GM10248 (cell line): ENCODE results near the gene MECR.

Experiments used
- CTCF ChIA-PET: fragments of 300-600 bp; sonication (Branson Sonifier 250); formaldehyde crosslinking; extraction: SDS; loops from one replicate; lab custom pipeline; 2021; ENCODE audit warnings: antibody characterized with exemption; lab: Yijun Ruan, JAX
- POLR2A ChIA-PET: fragments of 350-650 bp; sonication (Branson Sonifier 250); formaldehyde crosslinking; extraction: SDS; loops from one replicate; lab custom pipeline; 2020; ENCODE audit warnings: antibody characterized with exemption; lab: Yijun Ruan, JAX
- DNase-seq: peaks from one replicate; pipeline ENCODE4 v3.0.0; 2012; ENCODE audit errors: extremely low spot score
- TF ChIP-seq, protein P1 (sequence below): IDR thresholded peaks from 2 replicates; pipeline ENCODE4 v1.5.1; 2012; ENCODE audit warnings: mild to moderate bottlenecking, low read depth; ENCODE audit errors: extremely low read depth, missing control alignments, control extremely low read depth

Gene MECR

DNA sequence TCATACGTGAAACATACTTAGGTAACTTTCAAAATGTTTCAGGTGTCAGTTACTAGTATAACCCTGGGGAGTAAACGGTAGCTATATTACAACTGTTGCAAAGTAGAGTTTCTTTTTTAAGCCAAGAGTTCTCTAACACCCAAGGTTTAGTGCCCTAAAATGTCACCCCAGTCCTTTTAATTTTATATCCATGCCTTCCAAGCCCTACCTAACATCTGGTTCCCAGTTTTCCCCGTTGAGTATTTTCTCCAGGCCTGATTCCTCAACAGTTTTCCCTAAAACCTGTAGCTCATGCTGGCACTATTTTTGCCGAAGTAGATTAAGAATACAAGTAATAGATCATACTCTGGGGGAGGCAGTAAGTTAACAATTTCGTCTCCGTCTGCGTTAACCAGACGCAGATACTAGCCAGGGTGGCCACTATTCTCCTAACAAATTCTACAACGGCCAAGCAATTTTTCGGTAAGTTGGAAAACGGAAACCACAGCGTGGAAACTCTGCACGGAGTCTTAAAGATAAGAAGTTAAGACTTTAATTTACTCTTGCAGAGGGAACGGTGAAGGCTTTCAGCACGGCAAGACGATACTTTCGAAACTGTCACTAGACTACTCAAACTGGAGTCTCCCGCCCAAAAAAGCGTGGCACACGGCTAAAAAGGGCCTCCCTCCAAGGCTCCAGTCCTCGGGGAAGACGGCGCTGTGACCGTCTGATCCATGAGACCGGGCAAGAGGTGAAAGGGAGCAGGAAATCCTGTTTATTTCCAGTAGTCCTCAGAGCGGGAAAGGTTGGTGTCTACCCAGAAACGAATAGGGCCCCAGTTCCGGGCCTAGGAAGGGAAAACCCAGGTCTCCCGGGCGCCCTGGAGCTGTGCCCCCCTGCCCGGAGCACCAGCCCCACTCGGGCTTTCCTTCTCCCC, 50.0 kb downstream of the MECR start:
- DNase-seq: peak; percentile 28
- POLR2A ChIA-PET: interaction anchor here (0.6 to 1.6 kb wide), 4 partner anchors 9 to 1818 kb away, joined by 3 to 7 read pairs (median 4); no protein-coding TSS in a partner anchor
- TF ChIP-seq, protein P1, sequence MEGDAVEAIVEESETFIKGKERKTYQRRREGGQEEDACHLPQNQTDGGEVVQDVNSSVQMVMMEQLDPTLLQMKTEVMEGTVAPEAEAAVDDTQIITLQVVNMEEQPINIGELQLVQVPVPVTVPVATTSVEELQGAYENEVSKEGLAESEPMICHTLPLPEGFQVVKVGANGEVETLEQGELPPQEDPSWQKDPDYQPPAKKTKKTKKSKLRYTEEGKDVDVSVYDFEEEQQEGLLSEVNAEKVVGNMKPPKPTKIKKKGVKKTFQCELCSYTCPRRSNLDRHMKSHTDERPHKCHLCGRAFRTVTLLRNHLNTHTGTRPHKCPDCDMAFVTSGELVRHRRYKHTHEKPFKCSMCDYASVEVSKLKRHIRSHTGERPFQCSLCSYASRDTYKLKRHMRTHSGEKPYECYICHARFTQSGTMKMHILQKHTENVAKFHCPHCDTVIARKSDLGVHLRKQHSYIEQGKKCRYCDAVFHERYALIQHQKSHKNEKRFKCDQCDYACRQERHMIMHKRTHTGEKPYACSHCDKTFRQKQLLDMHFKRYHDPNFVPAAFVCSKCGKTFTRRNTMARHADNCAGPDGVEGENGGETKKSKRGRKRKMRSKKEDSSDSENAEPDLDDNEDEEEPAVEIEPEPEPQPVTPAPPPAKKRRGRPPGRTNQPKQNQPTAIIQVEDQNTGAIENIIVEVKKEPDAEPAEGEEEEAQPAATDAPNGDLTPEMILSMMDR: no peak
- CTCF ChIA-PET: interaction anchor here (1.1 to 9.0 kb wide), 16 partner anchors 10 to 304 kb away, joined by 3 to 132 read pairs (median 5); no protein-coding TSS in a partner anchor

DNA sequence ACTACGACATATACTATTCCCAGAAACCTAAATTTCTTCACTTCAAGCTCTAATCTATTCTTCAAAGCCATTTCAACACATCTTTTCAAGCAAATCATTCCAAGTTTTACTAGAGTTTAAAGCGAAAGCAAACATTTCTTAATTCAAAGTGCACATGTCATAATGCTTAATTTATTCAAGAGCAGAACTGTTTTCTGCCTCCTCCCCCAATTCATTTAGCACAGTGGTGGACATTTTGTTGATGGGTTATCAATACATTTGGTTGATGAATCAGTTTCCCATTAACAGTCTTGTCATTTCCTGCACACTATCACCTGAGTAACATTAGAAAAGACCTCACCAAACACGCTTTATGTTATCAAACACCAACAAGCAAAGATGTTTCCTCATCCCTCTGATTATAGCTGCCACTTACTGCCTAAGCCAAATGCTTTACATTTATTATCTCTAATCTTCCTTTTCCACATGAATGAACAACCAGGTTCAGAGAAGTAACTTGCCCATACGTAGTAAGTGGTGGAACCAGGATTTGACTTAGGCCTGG, 51.0 kb downstream of the MECR start:
- TF ChIP-seq, protein P1: no peak
- ChIA-PET POLR2A (interaction anchor here (0.6 kb wide), 1 partner anchor 485 kb away, joined by 3 read pairs; no protein-coding TSS in a partner anchor), CTCF (interaction anchor here (1.0 to 4.1 kb wide), 8 partner anchors 9 to 303 kb away, joined by 3 to 23 read pairs (median 6); no protein-coding TSS in a partner anchor)
- no peak for DNase-seq

DNA sequence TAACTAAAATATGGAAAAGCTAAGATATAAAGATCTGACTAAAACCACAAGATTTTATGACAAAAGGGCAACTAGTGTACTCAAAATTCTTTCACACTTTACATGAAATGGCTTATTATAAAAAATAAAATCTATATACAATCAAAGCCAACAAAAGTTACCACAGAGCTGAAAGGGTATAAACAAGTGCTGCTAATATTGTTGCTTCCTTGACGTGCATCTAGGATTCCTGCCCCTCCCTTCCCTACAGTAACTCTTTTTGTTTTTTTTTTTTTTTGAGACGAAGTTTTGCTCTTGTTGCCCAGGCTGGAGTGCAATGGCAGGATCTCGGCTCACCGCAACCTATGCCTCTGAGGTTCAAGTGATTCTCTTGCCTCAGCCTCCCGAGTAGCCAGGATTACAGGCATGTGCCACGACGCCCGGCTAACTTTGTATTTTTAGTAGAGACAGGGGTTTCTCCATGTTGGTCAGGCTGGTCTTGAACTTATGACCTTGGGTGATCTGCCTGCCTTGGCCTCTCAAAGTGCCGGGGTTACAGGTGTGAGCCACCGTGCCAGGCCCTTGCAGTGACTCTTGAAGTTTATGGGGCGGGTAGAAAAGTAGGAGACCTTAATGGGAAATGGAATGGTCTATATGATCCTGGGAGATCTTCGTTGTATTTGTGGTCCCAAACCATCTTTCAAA, 53.6 kb downstream of the MECR start:
- POLR2A ChIA-PET: no interaction called here
- CTCF ChIA-PET: interaction anchor here (1.0 kb wide), 1 partner anchor 25 kb away, joined by 3 read pairs; no protein-coding TSS in a partner anchor

DNA sequence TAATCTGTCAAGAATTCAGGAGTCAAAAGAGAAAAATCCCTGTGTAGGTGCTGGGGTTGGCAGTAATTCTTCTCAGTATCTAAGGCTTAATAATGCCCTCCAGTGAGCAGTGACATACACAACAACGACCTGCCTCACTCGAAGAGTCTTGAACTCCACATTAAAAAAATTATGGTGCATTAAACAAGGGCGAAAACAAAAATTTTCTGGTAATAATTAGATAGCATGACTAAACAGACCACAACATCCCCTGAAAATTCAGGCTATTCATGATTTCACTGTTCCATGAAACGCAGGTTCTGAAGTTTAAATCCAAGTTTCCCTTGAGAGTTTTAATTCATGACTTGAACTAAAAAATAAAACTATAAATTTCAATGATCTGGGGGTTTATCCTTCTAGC, 54.2 kb downstream of the MECR start:
- TF ChIP-seq, protein P1: no peak
- CTCF ChIA-PET: interaction anchor here (1.0 kb wide), 1 partner anchor 26 kb away, joined by 3 read pairs; no protein-coding TSS in a partner anchor
- POLR2A ChIA-PET: no interaction called here
- DNase-seq: no peak

More for the DNA sequence above, 53.6 kb downstream of the MECR start:
- no peak for DNase-seq
- TF ChIP-seq, protein P1: no peak

DNA sequence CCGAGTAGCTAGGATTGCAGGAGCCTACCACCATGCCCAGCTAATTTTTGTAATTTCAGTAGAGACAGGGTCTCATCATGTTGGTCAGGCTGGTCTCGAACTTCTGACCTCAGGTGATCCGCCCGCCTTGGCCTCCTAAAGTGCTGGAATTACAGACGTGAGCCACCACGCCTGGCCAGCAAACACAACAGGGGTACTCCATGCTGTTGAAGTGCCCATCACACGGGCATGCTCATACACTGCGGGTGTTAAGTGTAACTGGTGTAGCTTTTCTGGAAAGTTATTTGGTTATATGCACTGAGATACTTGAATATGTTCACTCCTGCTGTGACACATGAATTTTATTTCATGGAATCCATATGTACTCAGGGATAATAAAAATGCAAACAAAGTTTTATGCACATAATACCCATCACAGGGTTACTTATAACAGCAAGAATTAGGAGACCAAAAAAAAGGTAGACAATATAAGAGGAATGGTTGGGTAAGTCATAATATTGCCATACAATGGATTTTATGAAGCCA, 58.3 kb downstream of the MECR start:
- POLR2A ChIA-PET: interaction anchor here (2.2 kb wide), 1 partner anchor 9 kb away, joined by 5 read pairs; the partner anchor contains the start of gene SRSF4
- no peak for DNase-seq
- TF ChIP-seq, protein P1: no peak
- CTCF ChIA-PET: interaction anchor here (2.7 to 3.3 kb wide), 2 partner anchors 8 to 10 kb away, joined by 9 to 23 read pairs; partner anchors contain the start of gene SRSF4
